Metanephros (tissue), 2 donors: ENCODE measurements around the gene COMMD3. TPM values are rescaled to one million over a fixed set of nuclear protein-coding genes. Genes with fewer than 3 reads are reported as not detected.

Source experiments
- small RNA-seq: library from RNA; depleted of rRNA; stranded (forward); fragments of <200 nt; gene quantifications from one replicate; pipeline ENCODE3, GENCODE V24; 2014; ENCODE audit warnings: low replicate concordance
- total RNA-seq: library from RNA; depleted of rRNA; stranded (reverse); fragments of >200 nt; gene quantifications from one replicate; pipeline ENCODE4 v1.2.3, GENCODE V29; 2014

COMMD3 gene
- total RNA-seq = 40.2 TPM

DNA sequence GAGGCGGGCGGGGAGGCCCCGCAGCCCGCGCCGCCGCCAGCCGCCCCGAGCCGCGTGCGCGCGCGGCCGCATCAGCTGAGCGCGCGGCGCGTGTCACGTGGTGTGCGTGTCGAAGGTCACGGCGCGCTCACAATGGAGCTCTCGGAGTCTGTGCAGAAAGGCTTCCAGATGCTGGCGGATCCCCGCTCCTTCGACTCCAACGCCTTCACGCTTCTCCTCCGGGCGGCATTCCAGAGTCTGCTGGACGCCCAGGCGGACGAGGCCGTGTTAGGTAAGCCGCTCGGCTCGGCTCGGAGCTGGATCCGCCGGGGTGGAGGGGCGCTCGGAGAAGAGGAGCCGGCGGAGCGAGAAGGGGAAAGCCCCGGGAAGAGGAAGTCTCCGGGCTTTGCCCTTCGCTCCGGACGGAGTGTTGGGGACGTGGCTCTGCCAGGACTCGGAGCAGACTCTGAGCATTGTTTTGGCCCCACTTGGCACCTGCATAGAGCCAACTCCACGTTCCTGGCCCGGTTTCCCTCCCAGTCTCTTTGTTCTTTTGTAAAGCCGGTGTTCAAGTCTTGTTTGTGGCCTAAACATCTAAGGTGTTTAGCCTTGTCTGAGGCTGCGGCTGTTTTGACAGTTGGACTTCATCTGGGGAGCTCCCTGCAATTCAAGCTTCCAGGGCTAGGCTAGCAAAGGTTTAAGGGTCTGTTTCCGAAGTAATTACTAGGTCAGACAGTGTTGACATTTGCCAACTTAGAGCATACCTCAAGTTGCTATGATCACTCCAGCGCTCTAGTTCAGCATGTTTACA lies at the start of gene COMMD3:
TSS of gene COMMD3 (plus strand) at position 103 of the 790 bp plus-strand sequence. CDS start at position 133, 30 bp downstream.

DNA sequence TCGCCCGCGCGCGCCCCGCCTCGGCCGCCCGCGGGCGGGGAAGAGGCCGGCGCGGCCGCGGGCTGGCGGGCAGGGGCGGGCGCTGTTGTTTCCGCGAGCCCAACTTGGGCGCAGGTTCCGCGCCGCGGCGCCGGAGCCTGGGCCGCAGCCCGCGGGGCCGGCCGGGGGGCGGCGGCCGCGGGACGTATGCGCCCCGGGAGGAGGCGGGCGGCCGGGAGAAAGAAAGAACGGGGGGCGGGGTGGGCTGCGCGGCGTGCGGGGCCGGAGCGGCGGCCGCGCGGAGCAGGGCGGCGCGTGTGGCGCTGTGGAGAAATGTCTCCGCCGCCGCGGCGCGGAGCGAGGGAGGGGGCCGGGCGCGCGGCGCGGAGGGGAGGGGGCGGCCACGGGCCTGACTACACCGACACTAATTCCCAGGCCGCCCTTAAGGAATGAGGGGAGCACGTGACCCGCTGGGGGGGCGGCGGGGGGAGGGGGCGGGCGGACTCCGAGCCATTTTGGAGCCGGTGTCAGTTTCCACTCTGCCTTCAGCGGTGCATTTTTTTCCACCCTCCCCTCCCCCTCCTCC lies 4.5 kb downstream of the COMMD3 start, which contains the start of gene BMI1:
TSS of gene BMI1 (plus strand) at position 509 of the 565 bp plus-strand sequence. CDS start 5,351 bp downstream, outside the sequence.

DNA sequence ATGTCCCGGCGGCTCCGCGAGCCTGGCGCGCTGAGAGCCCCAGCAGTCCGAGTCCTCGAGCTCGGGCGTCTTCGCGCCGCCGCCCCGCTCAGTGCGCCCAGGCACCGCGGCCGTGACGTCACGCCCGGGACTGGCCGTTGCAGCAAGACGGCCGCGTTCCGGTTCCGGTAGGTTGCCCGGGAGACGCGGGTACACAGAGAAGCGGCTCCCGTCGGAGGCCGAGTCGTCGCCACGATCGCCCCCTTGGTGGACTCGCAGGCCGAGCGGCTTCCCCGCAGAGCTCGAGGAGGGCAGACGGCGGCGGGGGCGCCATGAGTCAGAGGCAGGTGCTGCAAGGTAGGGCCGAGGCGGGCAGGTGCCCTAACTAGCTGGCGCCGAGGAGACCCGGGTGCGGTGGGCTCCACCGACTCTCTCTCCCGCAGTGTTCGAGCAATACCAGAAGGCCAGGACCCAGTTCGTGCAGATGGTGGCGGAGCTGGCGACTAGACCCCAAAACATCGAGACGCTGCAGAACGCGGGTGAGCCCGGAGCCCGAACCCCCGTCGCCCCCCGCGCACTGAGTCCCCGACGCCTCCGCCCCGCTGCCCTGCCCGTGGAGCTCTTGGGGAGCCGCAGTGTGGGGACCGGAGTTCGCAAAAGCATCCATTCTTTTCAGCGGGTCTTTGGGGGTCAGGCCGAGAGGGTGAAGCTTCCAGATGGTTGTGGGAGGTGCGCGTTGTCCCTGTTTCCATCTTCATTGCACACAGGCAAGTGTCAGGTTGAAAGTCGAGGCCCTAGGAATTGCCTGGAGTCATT lies 29.3 kb downstream of the COMMD3 start, which contains the start of gene SPAG6:
TSS of gene SPAG6 (plus strand) at position 196 of the 795 bp plus-strand sequence. CDS start at position 312, 116 bp downstream.

Small RNAs within 50 kb of the gene (small RNA-seq; reads per million reads assigned to genes)
- gene AL158211.3 = 0.14 reads per million

Other genes starting within 250 kb of the COMMD3 start
- gene EBLN1, start 98.4 kb upstream of the COMMD3 start, total RNA-seq = not detected
- 62.5 TPM for gene BMI1, start 4.7 kb downstream of the COMMD3 start, total RNA-seq
- gene SPAG6, start 29.1 kb downstream of the COMMD3 start, total RNA-seq = 1.2 TPM